ENCODE data around the gene LRRC34.

Gene LRRC34

DNA sequence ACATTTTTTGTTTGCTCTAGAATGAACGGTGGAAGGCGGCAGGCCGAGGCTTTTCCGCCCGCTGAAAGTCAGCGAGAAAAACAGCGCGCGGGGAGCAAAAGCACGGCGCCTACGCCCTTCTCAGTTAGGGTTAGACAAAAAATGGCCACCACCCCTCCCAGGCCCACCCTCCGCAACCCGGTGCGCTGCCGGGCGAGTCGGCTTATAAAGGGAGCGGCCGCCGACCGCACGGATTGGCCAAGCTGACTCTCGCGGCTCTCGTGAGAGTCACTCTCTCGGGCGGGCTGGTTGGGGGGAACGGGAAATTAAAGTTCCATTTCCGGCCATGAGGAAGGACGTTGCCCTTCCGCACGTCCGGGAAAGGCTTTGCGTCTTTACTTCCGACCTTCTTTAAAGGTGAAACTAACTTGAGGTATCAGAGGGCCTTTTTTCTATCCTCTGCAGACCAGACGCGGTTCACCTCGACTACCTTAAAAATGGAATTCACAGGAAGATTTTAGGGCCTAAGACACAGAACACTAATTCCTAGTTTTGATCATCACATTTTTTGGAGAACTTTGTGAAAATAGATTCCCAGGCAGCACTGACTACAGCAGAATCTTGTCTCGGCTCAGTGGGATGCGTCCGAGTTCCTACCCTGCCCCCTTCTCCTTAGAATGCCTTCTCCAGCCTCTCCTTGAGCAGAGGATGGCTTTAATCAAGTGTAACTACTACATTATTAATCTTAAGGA lies 47.7 kb downstream of the LRRC34 start, which contains the start of gene TERC:
TSS of gene TERC (minus strand) at position 179 of the 731 bp plus-strand sequence.
- DNase-seq = peak; percentile 55

- DNase-seq = no peak
Measured at GRCh38 chr3:169764312-169764881, 48.3 kb downstream of the LRRC34 start.

DNA sequence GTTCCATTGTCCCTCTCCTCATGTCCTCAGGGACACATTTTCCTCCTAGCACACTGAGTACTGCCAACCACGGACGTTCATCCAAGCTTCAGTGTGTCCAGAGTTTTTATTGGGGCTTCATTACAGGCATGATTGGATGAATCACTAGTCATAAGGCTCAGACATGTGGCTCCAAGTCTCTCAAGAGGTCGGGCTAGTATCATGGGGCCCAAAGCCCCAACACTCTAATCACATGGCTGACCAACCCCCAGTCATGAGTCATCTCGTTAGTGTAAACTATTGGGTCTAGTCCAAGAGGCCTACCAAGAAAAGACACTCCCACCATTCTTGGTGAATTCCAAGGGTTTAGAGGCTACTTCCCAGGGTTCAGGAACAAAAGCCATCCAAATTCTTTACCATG lies 52.2 kb downstream of the LRRC34 start:
- no peak for DNase-seq

DNA sequence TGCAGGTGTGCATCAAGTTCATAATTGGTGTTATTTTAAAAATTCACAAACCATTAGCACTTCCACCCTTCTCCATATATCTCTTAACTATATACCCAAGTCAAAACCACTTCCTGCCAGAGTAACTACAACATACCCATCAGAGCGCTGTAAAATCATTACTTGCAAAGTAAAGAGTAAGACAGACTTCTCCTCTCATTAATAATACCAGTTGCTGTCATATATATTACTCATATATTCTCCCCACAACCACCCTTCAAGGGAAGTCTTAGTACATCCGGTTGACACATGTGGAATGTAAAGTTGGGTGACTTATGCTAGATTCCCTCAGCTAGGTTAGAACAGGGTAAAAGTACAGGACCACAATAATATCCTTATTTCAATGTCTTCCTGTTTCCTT lies 53.4 kb downstream of the LRRC34 start:
- DNase-seq = no peak

DNA sequence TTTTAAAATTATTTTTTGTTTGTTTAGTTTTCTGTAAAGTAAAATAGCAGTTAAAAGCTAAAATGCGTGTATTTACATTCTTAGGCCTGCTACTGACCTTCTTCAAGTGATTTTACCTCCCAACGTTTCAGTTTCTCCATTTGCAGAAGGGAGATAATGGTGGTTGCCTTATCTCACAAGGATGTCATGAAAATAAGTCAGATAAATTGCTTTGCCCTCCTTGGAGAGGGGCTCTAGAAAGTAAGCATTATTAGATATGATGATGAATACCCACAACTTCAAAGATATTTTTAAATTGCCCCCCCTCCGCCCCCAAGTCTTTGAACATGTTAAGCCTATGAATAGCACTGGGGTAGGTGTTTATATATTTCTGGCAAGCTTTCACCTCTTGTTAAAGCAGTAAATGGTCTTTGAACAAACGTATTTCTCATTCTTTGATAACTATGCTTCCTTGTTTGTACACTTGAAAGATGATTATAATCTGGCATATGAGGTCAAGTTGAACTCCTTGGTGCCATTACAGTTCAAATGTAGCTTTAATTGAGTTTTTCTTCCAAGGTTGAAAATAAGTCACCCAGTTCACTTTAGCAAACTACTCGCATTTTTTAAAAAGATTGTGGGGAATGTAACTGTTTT lies 54.2 kb downstream of the LRRC34 start:
- DNase-seq = no peak

- DNase-seq = no peak
Measured at GRCh38 chr3:169755488-169755887, 57.2 kb downstream of the LRRC34 start.

DNA sequence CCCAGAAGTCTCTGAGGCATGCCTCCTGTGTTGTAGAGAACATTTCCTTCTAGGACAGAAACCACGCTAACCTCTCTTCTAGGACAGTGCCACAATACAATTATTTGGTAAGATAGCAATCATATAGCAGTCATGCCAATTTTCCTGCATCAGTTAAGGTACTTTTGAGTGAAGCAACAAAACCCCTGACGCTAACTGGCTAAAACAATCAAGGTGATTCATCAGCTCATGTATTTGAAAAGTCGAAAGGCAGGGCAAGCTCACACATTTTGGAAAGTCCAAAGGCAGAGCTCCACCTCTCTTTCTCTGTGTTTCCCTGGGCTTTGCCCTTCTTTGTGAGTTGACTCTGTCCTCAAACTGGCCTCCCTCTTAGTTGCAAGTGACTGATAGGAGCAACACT lies 58.0 kb downstream of the LRRC34 start:
- DNase-seq = no peak

- DNase-seq = no peak
Measured at GRCh38 chr3:169751875-169752274, 60.8 kb downstream of the LRRC34 start.

DNA sequence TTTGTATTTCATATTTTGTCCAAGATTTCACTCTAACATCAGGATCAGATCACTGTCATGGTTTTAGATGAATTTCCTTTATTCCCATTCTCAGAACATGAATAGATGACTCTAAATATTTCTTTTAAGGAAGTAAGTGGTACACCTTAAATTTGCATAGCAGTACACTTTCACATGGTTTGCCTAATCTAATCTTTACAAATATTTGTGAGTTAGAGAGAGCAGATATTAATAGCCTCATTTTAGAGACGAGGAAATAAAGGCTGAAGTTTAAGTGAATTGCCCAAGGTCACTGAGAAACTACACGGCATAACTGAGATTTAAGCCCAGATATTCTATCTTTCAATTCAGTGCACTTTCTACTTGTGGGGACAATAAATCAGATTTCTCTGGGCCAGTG lies 62.0 kb downstream of the LRRC34 start:
- no peak for DNase-seq

- no peak for DNase-seq
Measured at GRCh38 chr3:169748670-169749069, 64.0 kb downstream of the LRRC34 start.

DNA sequence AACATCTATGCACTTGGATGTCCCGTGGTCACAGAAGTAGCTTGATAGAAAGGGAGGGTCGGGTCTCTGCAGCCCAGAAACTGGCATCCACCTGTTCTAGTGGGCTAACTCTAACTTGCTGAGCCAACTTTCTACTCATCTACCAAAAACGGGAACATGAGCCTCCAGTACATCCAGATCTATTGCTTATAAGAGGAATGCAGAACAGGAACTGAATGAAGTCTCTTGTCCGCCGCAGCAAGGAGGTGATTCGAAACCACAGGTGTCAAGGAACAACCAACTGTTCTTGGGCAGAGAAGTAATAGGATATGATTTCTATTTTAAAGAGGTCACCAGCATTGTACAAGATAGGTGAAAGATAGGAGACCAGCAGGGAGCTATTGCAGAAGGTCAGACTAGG lies 65.8 kb downstream of the LRRC34 start:
- no peak for DNase-seq

- DNase-seq = no peak
Measured at GRCh38 chr3:169744366-169745054, 68.2 kb downstream of the LRRC34 start.

Measured in NCI-H1694 treated with DMSO at 0.1 percent for 48 hours (cell line).